ENCODE results near the gene PIP4K2A. TPM values are rescaled to one million over a fixed set of nuclear protein-coding genes. Genes with fewer than 3 reads are reported as not detected.
A peak's percentile ranks its signal among the peaks of the same experiment; 100 is the strongest.

PIP4K2A gene
- total RNA-seq, 3 donors from 2014 or later (not counting 1 experiment from before 2014, with no cell fraction given): 311 to 423 (median 405) TPM

GRCh38 chr10:22534849-22535604 is 179.4 kb downstream of the PIP4K2A start:
- DNase-seq: no peak
- peaks cover 25 to 39% of the 10 kb centered on the region in 2 donors for H3K4me1 Mint-ChIP-seq
- WGBS (ENCODE audit: insufficient coverage): 94% methylated on average over 9 of the region's 9 CpGs
- no peak for ATAC-seq
- peak overlapping the region; percentile 66 to 75 for H3K27ac Mint-ChIP-seq
- Histone ChIP-seq H3K27ac (ENCODE audit: low read length) (no peak overlapping the region), H3K36me3 (ENCODE audit: control insufficient read depth, insufficient read depth, low read length) (peaks cover 49% of the 10 kb centered on the region), H3K4me3 (ENCODE audit: low read length) (no peak overlapping the region), H3K4me1 (ENCODE audit: control insufficient read depth, insufficient read depth, low read length) (peaks cover 3% of the 10 kb centered on the region), H3K9me3 (ENCODE audit: control insufficient read depth, insufficient read depth, low read length) (peaks cover 4% of the 10 kb centered on the region), H3K27me3 (ENCODE audit: control insufficient read depth, insufficient read depth, low read length) (no peaks in the 10 kb centered on the region)
- no peaks in the 10 kb centered on the region for H3K27me3 Mint-ChIP-seq (ENCODE audit: low read depth in 2 of 2)
- intact Hi-C loops (cut with micrococcal nuclease): no loop called here
- H3K9me3 Mint-ChIP-seq: no peaks in the 10 kb centered on the region
- no peak overlapping the region for H3K4me3 Mint-ChIP-seq
- H3K36me3 Mint-ChIP-seq: peaks cover 32% of the 10 kb centered on the region
- no peak for TF ChIP-seq CTCF (IDR thresholded peaks at IDR 0.05)

- ATAC-seq (no peak), DNase-seq (no peak)
- Mint-ChIP-seq H3K27me3 (ENCODE audit: low read depth in 2 of 2) (no peaks in the 10 kb centered on the region), H3K9me3 (peaks cover 0 to 3% of the 10 kb centered on the region in 2 donors), H3K36me3 (peaks cover 15% of the 10 kb centered on the region), H3K4me1 (peaks cover 11 to 32% of the 10 kb centered on the region in 2 donors), H3K4me3 (no peak overlapping the region), H3K27ac (peak overlapping the region; percentile 57 to 70)
- no peak overlapping the region for H3K4me3 ChIP-seq (ENCODE audit: low read length)
- H3K27ac ChIP-seq (ENCODE audit: low read length): no peak overlapping the region
- 100% methylated on average over 1 of the region's 2 CpGs for WGBS (ENCODE audit: insufficient coverage)
- H3K27me3 ChIP-seq (ENCODE audit: control insufficient read depth, insufficient read depth, low read length): no peaks in the 10 kb centered on the region
- peaks cover 15% of the 10 kb centered on the region for H3K36me3 ChIP-seq (ENCODE audit: control insufficient read depth, insufficient read depth, low read length)
- H3K4me1 ChIP-seq (ENCODE audit: control insufficient read depth, insufficient read depth, low read length): peaks cover 3% of the 10 kb centered on the region
- peaks cover 5% of the 10 kb centered on the region for H3K9me3 ChIP-seq (ENCODE audit: control insufficient read depth, insufficient read depth, low read length)
- intact Hi-C loops (cut with micrococcal nuclease): no loop called here
- no peak for TF ChIP-seq CTCF (IDR thresholded peaks at IDR 0.05)
Measured at GRCh38 chr10:22531441-22531840, 182.9 kb downstream of the PIP4K2A start.

GRCh38 chr10:22531008-22531407 is 183.4 kb downstream of the PIP4K2A start:
- Histone ChIP-seq H3K27ac (ENCODE audit: low read length) (no peak overlapping the region), H3K36me3 (ENCODE audit: control insufficient read depth, insufficient read depth, low read length) (peaks cover 11% of the 10 kb centered on the region), H3K4me3 (ENCODE audit: low read length) (no peak overlapping the region), H3K4me1 (ENCODE audit: control insufficient read depth, insufficient read depth, low read length) (peaks cover 3% of the 10 kb centered on the region), H3K27me3 (ENCODE audit: control insufficient read depth, insufficient read depth, low read length) (no peaks in the 10 kb centered on the region), H3K9me3 (ENCODE audit: control insufficient read depth, insufficient read depth, low read length) (peaks cover 5% of the 10 kb centered on the region)
- no peak for TF ChIP-seq CTCF (IDR thresholded peaks at IDR 0.05)
- DNase-seq (no peak), ATAC-seq (no peak)
- Mint-ChIP-seq H3K4me1 (peaks cover 11 to 32% of the 10 kb centered on the region in 2 donors), H3K4me3 (no peak overlapping the region), H3K27ac (no peak overlapping the region), H3K9me3 (peaks cover 0 to 3% of the 10 kb centered on the region in 2 donors), H3K36me3 (peaks cover 10% of the 10 kb centered on the region), H3K27me3 (ENCODE audit: low read depth in 2 of 2) (no peaks in the 10 kb centered on the region)
- intact Hi-C loops (cut with micrococcal nuclease): no loop called here
- WGBS (ENCODE audit: insufficient coverage): 96% methylated on average over 2 of the region's 3 CpGs

Measured in natural killer cell (primary cell).